HepG2 (cell line): ENCODE data around the gene FHDC1. TPM values are rescaled to one million over a fixed set of nuclear protein-coding genes. Genes with fewer than 3 reads are reported as not detected.

Experiments used
- ATAC-seq: fragments of 200-7000 bp; cut with Tn5 transposase; 3 replicates; pipeline ENCODE4 v1.9.1; 2020; ENCODE audit warnings: mild to moderate bottlenecking, moderate library complexity
- BruUV-seq: library from RNA; stranded (reverse); fragments of 400-500 nt; replicated peaks from 2 replicates; lab custom pipeline; 2021; lab: Mats Ljungman, UMichigan
- CTCF ChIA-PET: fragments of 300-600 bp; formaldehyde crosslinking; extraction: SDS; loops from one replicate; lab custom pipeline; 2021; ENCODE audit warnings: low total read pairs, inconsistent platforms, low intra/inter-chr PET ratio; lab: Yijun Ruan, JAX
- POLR2A ChIA-PET: fragments of 350-600 bp; sonication (Branson Sonifier 250); formaldehyde crosslinking; loops from one replicate; lab custom pipeline; 2020; ENCODE audit warnings: antibody characterized with exemption, inconsistent platforms; lab: Yijun Ruan, JAX
- DNase-seq: peaks from one replicate; pipeline ENCODE4 v3.0.0-alpha.2; 2015; ENCODE audit warnings: low spot score
- FAIRE-seq: peaks from 3 replicates; lab custom pipeline; 2011; peaks lifted over from hg19 to GRCh38; lab: Jason Lieb, UNC
- H2AFZ ChIP-seq: one replicate; pipeline ENCODE4 v1.6.1; 2011; ENCODE audit warnings: low read length, inconsistent platforms
- H3K27ac ChIP-seq: fragments of 300-600 bp; 3 replicates; pipeline ENCODE4 v1.8.0; 2011; ENCODE audit warnings: mixed run types, mild to moderate bottlenecking, mixed read lengths, low read length, inconsistent platforms; ENCODE audit not compliant: insufficient read depth; ENCODE audit errors: extremely low read length
- H3K27me3 ChIP-seq, 2 experiments: fragments of 200-600 bp in 1 of 2; 2 replicates in 1 of 2; 3 replicates in 1 of 2; pipeline versions ENCODE4 v1.6.0 to v1.8.0; 2011; ENCODE audit warnings: low read length in 2 of 2, mild to moderate bottlenecking in 2 of 2, moderate library complexity in 2 of 2, inconsistent platforms in 1 of 2; ENCODE audit not compliant: insufficient read depth in 2 of 2, control insufficient read depth in 1 of 2
- H3K36me3 ChIP-seq, 2 experiments: fragments of 200-600 bp in 1 of 2; replicated peaks in 1 of 2; 2 replicates in 1 of 2; 3 replicates in 1 of 2; pipeline versions ENCODE4 v1.5.1 to v1.8.0; 2011; ENCODE audit warnings: low read length in 2 of 2, inconsistent platforms in 1 of 2; ENCODE audit not compliant: insufficient read depth in 2 of 2, control insufficient read depth in 1 of 2
- H3K4me1 ChIP-seq: 2 replicates; pipeline ENCODE4 v1.5.1; 2012; ENCODE audit warnings: low read length, inconsistent platforms; ENCODE audit not compliant: insufficient read depth
- H3K4me2 ChIP-seq: 2 replicates; pipeline ENCODE4 v1.6.0; 2011; ENCODE audit warnings: low read depth, low read length, inconsistent platforms
- H3K4me3 ChIP-seq, 3 experiments: fragments of 200-600 bp in 1 of 3; sonication (generic), shearing (Covaris generic) in 1 of 3; replicated peaks in 1 of 3; 2 replicates each; pipeline ENCODE4 v1.5.1; 2011 to 2016; ENCODE audit warnings: low read length in 3 of 3, inconsistent platforms in 2 of 3, low read depth in 2 of 3, mild to moderate bottlenecking in 2 of 3, control low read depth in 1 of 3, mixed read lengths in 1 of 3; ENCODE audit not compliant: insufficient read depth in 1 of 3
- H3K79me2 ChIP-seq: one replicate; pipeline ENCODE4 v1.6.1; 2011; ENCODE audit warnings: low read length, inconsistent platforms; ENCODE audit not compliant: insufficient read depth
- H3K9ac ChIP-seq: 2 replicates; pipeline ENCODE4 v1.6.0; 2011; ENCODE audit warnings: mild to moderate bottlenecking, low read depth, low read length, inconsistent platforms; ENCODE audit not compliant: insufficient read depth
- H3K9me3 ChIP-seq: 2 replicates; pipeline ENCODE4 v1.5.1; 2012; ENCODE audit warnings: mild to moderate bottlenecking, low read length
- H4K20me1 ChIP-seq: 2 replicates; pipeline ENCODE4 v1.6.0; 2011; ENCODE audit warnings: inconsistent platforms, mild to moderate bottlenecking, low read length, moderate library complexity; ENCODE audit not compliant: insufficient read depth
- CENPBD1 ChIP-seq: sonication (generic); formaldehyde crosslinking; IDR thresholded peaks from 2 replicates; pipeline ENCODE4 v1.8.0; 2022; ENCODE audit warnings: missing genetic modification reagents, low read depth, mild to moderate bottlenecking, borderline replicate concordance
- DPF2 ChIP-seq: sonication (generic); formaldehyde crosslinking; IDR thresholded peaks from 2 replicates; pipeline ENCODE4 v1.4.0; 2020; ENCODE audit warnings: mild to moderate bottlenecking, low read depth, missing genetic modification reagents, borderline replicate concordance
- HIVEP1 ChIP-seq: sonication (generic); formaldehyde crosslinking; IDR thresholded peaks from 2 replicates; pipeline ENCODE4 v1.4.0; 2020; ENCODE audit warnings: mild to moderate bottlenecking, missing genetic modification reagents
- HNRNPH1 ChIP-seq: fragments of 200-400 bp; formaldehyde crosslinking; optimal IDR thresholded peaks from 2 replicates; pipeline ENCODE3; 2017; ENCODE audit warnings: mild to moderate bottlenecking, low read depth, low read length
- IRX3 ChIP-seq: sonication (generic); formaldehyde crosslinking; IDR thresholded peaks from 2 replicates; pipeline ENCODE4 v1.8.1; 2023; ENCODE audit warnings: mild to moderate bottlenecking, low read depth, missing genetic modification reagents, borderline replicate concordance
- MIXL1 ChIP-seq: IDR thresholded peaks from 2 replicates; pipeline ENCODE4 v1.6.1; 2016
- NCOA5 ChIP-seq: sonication (generic); formaldehyde crosslinking; IDR thresholded peaks from 2 replicates; pipeline ENCODE4 v1.4.0; 2020; ENCODE audit warnings: missing genetic modification reagents
- POLR2A ChIP-seq, 2 experiments: IDR thresholded peaks; 2 replicates each; pipeline ENCODE4 v1.6.1; 2011; ENCODE audit warnings: low read depth in 2 of 2, low read length in 2 of 2, mild to moderate bottlenecking in 1 of 2, moderate library complexity in 1 of 2; ENCODE audit not compliant: insufficient read depth in 1 of 2
- TIGD3 ChIP-seq: sonication (generic); formaldehyde crosslinking; IDR thresholded peaks from 2 replicates; pipeline ENCODE4 v1.5.1; 2020; ENCODE audit warnings: mild to moderate bottlenecking, missing genetic modification reagents, borderline replicate concordance
- ZNF512 ChIP-seq: sonication (generic); formaldehyde crosslinking; IDR thresholded peaks from 2 replicates; pipeline ENCODE4 v1.4.0; 2020; ENCODE audit warnings: mild to moderate bottlenecking, missing genetic modification reagents
- WGBS: methylation state at CpG from one replicate; pipeline ENCODE4 v1.1.6; 2017; ENCODE audit warnings: low lambda C conversion rate; 5-methylcytosine and 5-hydroxymethylcytosine counted together
- in situ Hi-C: cut with HindIII; loops from 2 replicates; pipeline ENCODE4 v1.10.0; 2017; ENCODE audit warnings: low pct_unique_long_range_greater_than_20kb; ENCODE audit not compliant: extremely low pct_ligation_motif_present
- intact Hi-C: fragments of 100-400 bp; cut with micrococcal nuclease; formaldehyde crosslinking; loops from one replicate; pipeline ENCODE4 v1.10.0; 2022; ENCODE audit not compliant: unreplicated experiment
- polyA plus RNA-seq, 8 experiments: library from polyadenylated mRNA; depleted of rRNA in 3 of 8; stranded (reverse) in 7 of 8; unstranded in 1 of 8; fragments of >200 nt; fragmentation: Illumina TruSeq in 4 of 8; extraction: Trizol in 4 of 8; gene quantifications; 2 replicates each; pipeline versions ENCODE4 v1.2.1 to v1.2.3, GENCODE V29; 2011 to 2016; ENCODE audit warnings: low read depth in 4 of 8, missing spikeins in 1 of 8, mixed read lengths in 1 of 8; ENCODE audit not compliant: insufficient read depth in 1 of 8
- total RNA-seq, 5 experiments: library from RNA; depleted of rRNA; stranded (reverse); fragments of >200 nt; fragmentation: Illumina TruSeq; extraction: Trizol; gene quantifications; 2 replicates each; pipeline ENCODE4 v1.2.3, GENCODE V29; 2016; ENCODE audit warnings: low read depth in 1 of 5

The FHDC1 gene
- total and polyA plus RNA-seq, 2 of the 13 experiments (the other 11 are each of a cell fraction or from before 2014, with no cell fraction given) = 0.07 to 0.15 TPM

- 87% methylated on average over 4 of the region's 4 CpGs for WGBS
- DNase-seq (no peak), FAIRE-seq (no peak), ATAC-seq (no peak)
- no peak for TF ChIP-seq TIGD3 (CRISPR knock-in tag)
- TF ChIP-seq IRX3 = no peak
- no peak for TF ChIP-seq HNRNPH1
- TF ChIP-seq HIVEP1 = no peak
- TF ChIP-seq MIXL1 (CRISPR knock-in tag) = no peak
- no peak for TF ChIP-seq DPF2
- TF ChIP-seq NCOA5 (CRISPR knock-in tag) = no peak
- no peak for TF ChIP-seq POLR2A (IDR thresholded peaks at IDR 0.05; ENCODE audit: insufficient read depth in 1 of 2, low read depth in 2 of 2, low read length in 2 of 2)
- TF ChIP-seq ZNF512 = no peak
- TF ChIP-seq CENPBD1 (CRISPR knock-in tag) = no peak
- no peak overlapping the region for H3K9ac ChIP-seq
- no peak overlapping the region for H3K4me3 ChIP-seq
- no peaks in the 10 kb centered on the region for H3K36me3 ChIP-seq
- no peak overlapping the region for H3K27ac ChIP-seq
- H2AFZ ChIP-seq = no peak overlapping the region
- BruUV-seq = no TSS peak
- H3K9me3 ChIP-seq = no peaks in the 10 kb centered on the region
- no peaks in the 10 kb centered on the region; a peak in 1 of 5 replicates for H3K27me3 ChIP-seq
- CTCF ChIA-PET = no interaction called here
- H3K4me1 ChIP-seq = peaks cover 2% of the 10 kb centered on the region
- intact Hi-C loops (no loop called here), in situ Hi-C loops (no loop called here)
- no peaks in the 10 kb centered on the region for H4K20me1 ChIP-seq
- H3K79me2 ChIP-seq = no peaks in the 10 kb centered on the region
- POLR2A ChIA-PET = no interaction called here
- H3K4me2 ChIP-seq = no peak overlapping the region
These were observed 28.2 kb downstream of the FHDC1 start for GRCh38 chr4:152964335-152964734.
